WERI-Rb-1 (cell line): ENCODE measurements around the gene YBX3.

ENCODE experiments used
- DNase-seq: peaks from one replicate; pipeline ENCODE4 v3.0.0-alpha.2; 2020
- H3K27ac ChIP-seq: fragments of 250-450 bp; sonication (Bioruptor Pico); 2 replicates; pipeline ENCODE4 v1.5.1; 2020; ENCODE audit warnings: mild to moderate bottlenecking, moderate library complexity
- H3K27me3 ChIP-seq: fragments of 250-450 bp; sonication (Bioruptor Pico); 2 replicates; pipeline ENCODE4 v1.5.1; 2021; ENCODE audit warnings: mild to moderate bottlenecking, low read depth, moderate library complexity; ENCODE audit not compliant: insufficient read depth, severe bottlenecking
- H3K36me3 ChIP-seq: fragments of 250-450 bp; sonication (Bioruptor Pico); 2 replicates; pipeline ENCODE4 v1.5.1; 2020; ENCODE audit warnings: mild to moderate bottlenecking, moderate library complexity
- H3K4me3 ChIP-seq: 2 replicates; pipeline ENCODE4 v1.5.1; 2011; ENCODE audit warnings: low read depth, mild to moderate bottlenecking, control low read depth, low read length
- H3K9me3 ChIP-seq: fragments of 250-450 bp; sonication (Bioruptor Pico); 2 replicates; pipeline ENCODE4 v1.5.1; 2021; ENCODE audit warnings: mild to moderate bottlenecking, moderate library complexity; ENCODE audit not compliant: severe bottlenecking
- TF ChIP-seq, protein P1 (sequence below): IDR thresholded peaks from 2 replicates; pipeline ENCODE4 v1.5.1; 2011; ENCODE audit warnings: low read depth, mild to moderate bottlenecking, control low read depth, inconsistent platforms, low read length

YBX3 gene

DNA sequence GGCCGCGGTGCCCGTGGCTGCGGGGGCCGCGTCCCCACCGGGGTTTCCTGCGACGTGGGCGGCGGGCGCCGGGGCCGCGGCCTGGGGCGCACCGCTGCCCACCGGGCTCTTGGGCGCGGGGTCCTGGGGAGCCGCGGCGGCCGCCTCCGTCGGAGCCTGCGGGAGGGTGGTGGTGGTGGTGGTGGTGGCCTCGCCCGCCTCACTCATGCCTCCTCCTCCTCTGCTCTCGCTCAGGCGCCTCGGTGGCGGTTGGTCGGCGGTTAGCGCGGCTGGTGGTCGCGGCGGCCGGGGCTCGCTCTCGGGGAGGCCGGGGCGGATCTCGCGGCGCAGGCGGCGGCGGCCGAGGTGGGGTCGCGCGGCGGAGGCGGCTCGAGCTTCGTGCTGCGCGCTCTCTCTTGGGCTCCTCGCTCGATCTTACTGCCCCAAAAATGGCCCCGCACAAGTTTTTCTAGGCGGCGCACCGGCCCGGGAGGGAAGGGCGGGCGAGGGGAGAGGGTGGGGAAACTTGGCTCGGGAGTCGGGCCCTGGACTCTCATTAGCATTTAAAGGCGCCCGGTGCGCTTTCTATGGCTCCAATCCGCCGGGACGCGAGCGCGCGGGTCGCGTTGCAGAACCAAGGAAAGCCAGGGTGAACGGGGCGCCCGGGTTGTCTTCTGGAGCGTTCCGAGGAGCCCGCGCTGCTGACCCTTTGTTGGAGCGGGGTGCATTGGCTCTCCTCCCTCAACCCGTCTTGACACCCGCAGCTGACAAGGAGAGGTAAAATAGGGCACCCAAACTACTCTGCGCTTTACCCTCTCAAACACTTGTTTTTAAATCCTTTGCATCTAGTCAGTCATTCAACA lies at the start of gene YBX3:
Gene YBX3 (minus strand): TSS at position 419 of the 842 bp plus-strand sequence. CDS start 212 bp downstream, at position 207.
- peak within 1 kb of the TSS; percentile 70 for H3K4me3 ChIP-seq
- TF ChIP-seq, protein P1, sequence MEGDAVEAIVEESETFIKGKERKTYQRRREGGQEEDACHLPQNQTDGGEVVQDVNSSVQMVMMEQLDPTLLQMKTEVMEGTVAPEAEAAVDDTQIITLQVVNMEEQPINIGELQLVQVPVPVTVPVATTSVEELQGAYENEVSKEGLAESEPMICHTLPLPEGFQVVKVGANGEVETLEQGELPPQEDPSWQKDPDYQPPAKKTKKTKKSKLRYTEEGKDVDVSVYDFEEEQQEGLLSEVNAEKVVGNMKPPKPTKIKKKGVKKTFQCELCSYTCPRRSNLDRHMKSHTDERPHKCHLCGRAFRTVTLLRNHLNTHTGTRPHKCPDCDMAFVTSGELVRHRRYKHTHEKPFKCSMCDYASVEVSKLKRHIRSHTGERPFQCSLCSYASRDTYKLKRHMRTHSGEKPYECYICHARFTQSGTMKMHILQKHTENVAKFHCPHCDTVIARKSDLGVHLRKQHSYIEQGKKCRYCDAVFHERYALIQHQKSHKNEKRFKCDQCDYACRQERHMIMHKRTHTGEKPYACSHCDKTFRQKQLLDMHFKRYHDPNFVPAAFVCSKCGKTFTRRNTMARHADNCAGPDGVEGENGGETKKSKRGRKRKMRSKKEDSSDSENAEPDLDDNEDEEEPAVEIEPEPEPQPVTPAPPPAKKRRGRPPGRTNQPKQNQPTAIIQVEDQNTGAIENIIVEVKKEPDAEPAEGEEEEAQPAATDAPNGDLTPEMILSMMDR = no peak
- no peaks in the 10 kb centered on the region for H3K36me3 ChIP-seq
- no peaks in the 10 kb centered on the region for H3K27me3 ChIP-seq
- peak; percentile 74 for DNase-seq
- peak within 1 kb of the TSS; percentile 71 for H3K27ac ChIP-seq
- no peaks in the 10 kb centered on the region for H3K9me3 ChIP-seq

DNA sequence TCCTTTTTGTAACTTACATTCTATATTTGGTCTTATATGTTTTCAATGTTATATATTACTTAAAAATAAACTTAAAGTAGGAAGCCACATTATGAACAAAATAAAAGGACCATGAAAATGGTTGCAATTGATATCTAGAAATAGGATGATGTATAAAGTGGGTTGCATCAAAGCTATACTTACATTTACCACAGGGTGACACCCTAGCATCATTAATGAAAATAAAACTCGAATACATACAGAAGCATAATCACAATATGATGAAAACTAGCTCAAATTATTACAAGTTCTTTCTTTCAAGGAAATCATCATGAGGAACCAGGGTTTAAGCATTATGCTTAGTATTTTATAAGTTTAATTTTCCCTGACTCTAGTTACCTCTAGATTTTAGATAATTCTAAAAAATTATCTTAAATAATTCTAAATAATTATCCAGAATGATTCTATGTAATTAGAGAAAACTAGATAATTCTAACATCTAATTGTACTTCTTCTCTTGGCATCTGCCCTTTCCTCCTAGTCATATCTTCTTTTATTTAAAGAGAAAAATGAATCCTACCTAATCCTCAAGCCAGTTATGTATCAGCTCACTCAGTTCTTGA lies 48.1 kb upstream of the YBX3 start:
- Histone ChIP-seq H3K27ac (no peak overlapping the region), H3K9me3 (no peaks in the 10 kb centered on the region), H3K4me3 (no peak overlapping the region), H3K27me3 (no peaks in the 10 kb centered on the region), H3K36me3 (no peaks in the 10 kb centered on the region)
- TF ChIP-seq, protein P1 = peak; percentile 26; the same call in 1 of the 2 replicates
- no peak for DNase-seq

- no peaks in the 10 kb centered on the region for H3K36me3 ChIP-seq
- H3K9me3 ChIP-seq = peaks cover 6% of the 10 kb centered on the region
- H3K27me3 ChIP-seq = no peaks in the 10 kb centered on the region
- TF ChIP-seq, protein P1 = no peak
- H3K4me3 ChIP-seq = no peak overlapping the region
- DNase-seq = no peak
- H3K27ac ChIP-seq = no peak overlapping the region
Observed at GRCh38 chr12:10759657-10760056, 36.5 kb upstream of the YBX3 start.

GRCh38 chr12:10756194-10756593 lies 33.1 kb upstream of the YBX3 start:
- no peak for DNase-seq
- H3K27me3 ChIP-seq = no peaks in the 10 kb centered on the region
- TF ChIP-seq, protein P1 = no peak
- peaks cover 6% of the 10 kb centered on the region for H3K9me3 ChIP-seq
- no peaks in the 10 kb centered on the region for H3K36me3 ChIP-seq
- no peak overlapping the region for H3K27ac ChIP-seq
- no peak overlapping the region for H3K4me3 ChIP-seq

- TF ChIP-seq, protein P1 = no peak
Observed at GRCh38 chr12:10753059-10753458, 29.9 kb upstream of the YBX3 start.

More at GRCh38 chr12:10753059-10753458, 29.9 kb upstream of the YBX3 start:
- no peak for DNase-seq
- Histone ChIP-seq H3K36me3 (no peaks in the 10 kb centered on the region), H3K4me3 (no peak overlapping the region), H3K27me3 (no peaks in the 10 kb centered on the region), H3K9me3 (peaks cover 6% of the 10 kb centered on the region), H3K27ac (no peak overlapping the region)
